NK-92 (cell line): Measurements from ENCODE around the gene GATA5.

Source experiments
- DNase-seq: peaks from one replicate; lab custom pipeline; 2025; ENCODE audit not compliant: unreplicated experiment; lab: John Stamatoyannopoulos, UW

GATA5 gene

GRCh38 chr20:62457098-62457497, 18.7 kb downstream of the GATA5 start:
- no peak for DNase-seq

GRCh38 chr20:62455929-62456328, 19.9 kb downstream of the GATA5 start:
- no peak for DNase-seq

- no peak for DNase-seq
These were observed 20.7 kb downstream of the GATA5 start for GRCh38 chr20:62454904-62455636.

GRCh38 chr20:62453186-62453808, 22.5 kb downstream of the GATA5 start:
- DNase-seq, result no peak

GRCh38 chr20:62452475-62453095, 23.2 kb downstream of the GATA5 start:
- no peak for DNase-seq

GRCh38 chr20:62451970-62452369, 23.8 kb downstream of the GATA5 start:
- DNase-seq, result no peak

GRCh38 chr20:62451156-62451767, 24.5 kb downstream of the GATA5 start:
- no peak for DNase-seq

GRCh38 chr20:62449951-62450691, 25.7 kb downstream of the GATA5 start:
- no peak for DNase-seq

- no peak for DNase-seq
These were observed 27.0 kb downstream of the GATA5 start for GRCh38 chr20:62448788-62449187.

GRCh38 chr20:62448038-62448437, 27.8 kb downstream of the GATA5 start:
- DNase-seq, result no peak

GRCh38 chr20:62446888-62447869, 28.6 kb downstream of the GATA5 start:
- no peak for DNase-seq

- no peak for DNase-seq
These were observed 29.3 kb downstream of the GATA5 start for GRCh38 chr20:62446481-62446880.

- no peak for DNase-seq
These were observed 30.0 kb downstream of the GATA5 start for GRCh38 chr20:62445553-62446340.

- DNase-seq, result no peak
These were observed 31.5 kb downstream of the GATA5 start for GRCh38 chr20:62444286-62444685.

GRCh38 chr20:62441987-62442539, 33.7 kb downstream of the GATA5 start:
- DNase-seq, result no peak

GRCh38 chr20:62439218-62439617, 36.6 kb downstream of the GATA5 start:
- DNase-seq, result no peak

GRCh38 chr20:62437927-62438326, 37.9 kb downstream of the GATA5 start:
- DNase-seq, result no peak

GRCh38 chr20:62437496-62437895, 38.3 kb downstream of the GATA5 start:
- no peak for DNase-seq

GRCh38 chr20:62436692-62437091, 39.1 kb downstream of the GATA5 start:
- no peak for DNase-seq
